ENCODE data around the gene ARHGAP28. TPM values are rescaled to one million over a fixed set of nuclear protein-coding genes. Genes with fewer than 3 reads are reported as not detected.

Gene ARHGAP28
- total RNA-seq, 1 experiment from 2014 or later: 9.2 TPM

- Histone ChIP-seq H2BK120ac (ENCODE audit: low read depth, low read length, poor library complexity, severe bottlenecking) (no peak overlapping the region), H3K79me1 (ENCODE audit: insufficient read depth, low read depth, low read length, poor library complexity, severe bottlenecking) (no peaks in the 10 kb centered on the region), H3K9me3 (ENCODE audit: control insufficient read depth, low read depth, low read length) (no peaks in the 10 kb centered on the region), H3K23me2 (ENCODE audit: insufficient read length, low read depth, low read length, poor library complexity, severe bottlenecking) (no peaks in the 10 kb centered on the region), H3K56ac (ENCODE audit: insufficient read length, low read depth, low read length) (no peak overlapping the region), H3T11ph (ENCODE audit: low read length) (no peak overlapping the region), H3K23ac (ENCODE audit: insufficient read length, low read depth, low read length) (no peak overlapping the region), H2BK20ac (ENCODE audit: low read depth, low read length, poor library complexity, severe bottlenecking) (no peak overlapping the region), H2BK5ac (ENCODE audit: insufficient read length, low read length) (no peak overlapping the region), H3K9ac (ENCODE audit: extremely low read depth, insufficient read length, low read length) (no peak overlapping the region), H2AK5ac (ENCODE audit: insufficient read length, low read length) (no peak overlapping the region), H4K20me1 (ENCODE audit: control insufficient read depth, insufficient read depth, insufficient read length) (no peaks in the 10 kb centered on the region), H3K27ac (ENCODE audit: insufficient read length, low read depth, low read length) (no peak overlapping the region), H2AFZ (ENCODE audit: low read length) (no peak overlapping the region), H3K18ac (ENCODE audit: insufficient read length, low read depth, low read length) (no peak overlapping the region), H4K8ac (replicated peaks; ENCODE audit: insufficient read length, low read depth, low read length) (no peak overlapping the region), H3K4me2 (ENCODE audit: insufficient read depth, insufficient read length, low read length) (no peak overlapping the region), H4K91ac (ENCODE audit: insufficient read length, low read depth, low read length) (no peak overlapping the region), H3K4ac (ENCODE audit: low read depth, low read length) (no peak overlapping the region), H2BK12ac (ENCODE audit: insufficient read length, low read depth, low read length) (no peak overlapping the region), H3K79me2 (ENCODE audit: insufficient read depth, low read length) (no peaks in the 10 kb centered on the region), H3K27me3 (ENCODE audit: insufficient read depth, low read length) (no peaks in the 10 kb centered on the region), H4K5ac (ENCODE audit: insufficient read length, low read depth, low read length) (no peak overlapping the region), H3K14ac (ENCODE audit: insufficient read depth, low read length) (no peak overlapping the region), H3K4me1 (ENCODE audit: insufficient read depth, low read length) (no peaks in the 10 kb centered on the region), H2BK15ac (ENCODE audit: low read depth, low read length) (no peak overlapping the region)
- TF ChIP-seq, protein P1, sequence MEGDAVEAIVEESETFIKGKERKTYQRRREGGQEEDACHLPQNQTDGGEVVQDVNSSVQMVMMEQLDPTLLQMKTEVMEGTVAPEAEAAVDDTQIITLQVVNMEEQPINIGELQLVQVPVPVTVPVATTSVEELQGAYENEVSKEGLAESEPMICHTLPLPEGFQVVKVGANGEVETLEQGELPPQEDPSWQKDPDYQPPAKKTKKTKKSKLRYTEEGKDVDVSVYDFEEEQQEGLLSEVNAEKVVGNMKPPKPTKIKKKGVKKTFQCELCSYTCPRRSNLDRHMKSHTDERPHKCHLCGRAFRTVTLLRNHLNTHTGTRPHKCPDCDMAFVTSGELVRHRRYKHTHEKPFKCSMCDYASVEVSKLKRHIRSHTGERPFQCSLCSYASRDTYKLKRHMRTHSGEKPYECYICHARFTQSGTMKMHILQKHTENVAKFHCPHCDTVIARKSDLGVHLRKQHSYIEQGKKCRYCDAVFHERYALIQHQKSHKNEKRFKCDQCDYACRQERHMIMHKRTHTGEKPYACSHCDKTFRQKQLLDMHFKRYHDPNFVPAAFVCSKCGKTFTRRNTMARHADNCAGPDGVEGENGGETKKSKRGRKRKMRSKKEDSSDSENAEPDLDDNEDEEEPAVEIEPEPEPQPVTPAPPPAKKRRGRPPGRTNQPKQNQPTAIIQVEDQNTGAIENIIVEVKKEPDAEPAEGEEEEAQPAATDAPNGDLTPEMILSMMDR (conservative IDR thresholded peaks at IDR 0.05): no peak
- Mint-ChIP-seq H3K9me3 (no peaks in the 10 kb centered on the region), H3K4me1 (peaks cover 7 to 11% of the 10 kb centered on the region in 2 experiments), H3K27me3 (ENCODE audit: low read depth) (no peaks in the 10 kb centered on the region; the same call in 1 of the 2 replicates), H3K27ac (no peak overlapping the region), H3K36me3 (ENCODE audit: insufficient read depth in 1 of 3, low read depth in 3 of 3) (peaks cover 20 to 62% (median 35%) of the 10 kb centered on the region in 3 experiments), H3K4me3 (no peak overlapping the region)
- WGBS (ENCODE audit: extremely low coverage, insufficient read length, low lambda C conversion rate): no CpG with 5 or more reads among the region's 16 CpGs
- no peak for DNase-seq
Measured at GRCh38 chr18:6948281-6949055, 219.0 kb downstream of the ARHGAP28 start.
